ENCODE data around the gene URI1.

DNA sequence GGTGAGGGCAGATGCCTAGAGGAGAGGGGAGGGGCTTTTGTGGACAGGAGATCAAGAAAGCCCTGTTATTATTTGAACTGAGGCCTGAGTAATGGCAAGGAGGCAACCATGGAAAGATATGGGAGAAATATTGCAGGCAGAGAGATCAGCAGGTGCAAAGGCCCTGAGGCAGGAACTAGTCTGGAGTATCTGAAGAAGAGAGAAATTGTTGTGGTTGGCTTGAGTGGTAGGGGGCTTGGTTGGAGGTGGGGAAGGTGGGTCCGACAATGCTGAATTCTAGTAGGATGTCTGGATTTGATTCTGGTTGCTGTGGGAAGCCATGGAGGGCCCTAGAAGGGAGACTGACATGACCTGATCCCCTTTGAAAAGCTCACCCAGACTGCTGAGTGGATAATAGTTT, 2.4 kb upstream of the URI1 start:
- TF ChIP-seq, protein P1, sequence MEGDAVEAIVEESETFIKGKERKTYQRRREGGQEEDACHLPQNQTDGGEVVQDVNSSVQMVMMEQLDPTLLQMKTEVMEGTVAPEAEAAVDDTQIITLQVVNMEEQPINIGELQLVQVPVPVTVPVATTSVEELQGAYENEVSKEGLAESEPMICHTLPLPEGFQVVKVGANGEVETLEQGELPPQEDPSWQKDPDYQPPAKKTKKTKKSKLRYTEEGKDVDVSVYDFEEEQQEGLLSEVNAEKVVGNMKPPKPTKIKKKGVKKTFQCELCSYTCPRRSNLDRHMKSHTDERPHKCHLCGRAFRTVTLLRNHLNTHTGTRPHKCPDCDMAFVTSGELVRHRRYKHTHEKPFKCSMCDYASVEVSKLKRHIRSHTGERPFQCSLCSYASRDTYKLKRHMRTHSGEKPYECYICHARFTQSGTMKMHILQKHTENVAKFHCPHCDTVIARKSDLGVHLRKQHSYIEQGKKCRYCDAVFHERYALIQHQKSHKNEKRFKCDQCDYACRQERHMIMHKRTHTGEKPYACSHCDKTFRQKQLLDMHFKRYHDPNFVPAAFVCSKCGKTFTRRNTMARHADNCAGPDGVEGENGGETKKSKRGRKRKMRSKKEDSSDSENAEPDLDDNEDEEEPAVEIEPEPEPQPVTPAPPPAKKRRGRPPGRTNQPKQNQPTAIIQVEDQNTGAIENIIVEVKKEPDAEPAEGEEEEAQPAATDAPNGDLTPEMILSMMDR (IDR thresholded peaks at IDR 0.05): no peak
- no peak for TF ChIP-seq ZFX (IDR thresholded peaks at IDR 0.05; ENCODE audit: borderline replicate concordance)
